Measurements from ENCODE around the gene CAP1.
A peak's percentile ranks its signal among the peaks of the same experiment; 100 is the strongest.
"Not testable (repeated sequence)": the region's sequence is repeated elsewhere in the genome, so short reads cannot be mapped to it uniquely, and the experiment has no call there.

CAP1 gene

GRCh38 chr1:40058453-40059337 is 18.2 kb downstream of the CAP1 start:
- DNase-seq (ENCODE audit: low spot score), result no peak

- peak; percentile 55 for DNase-seq (ENCODE audit: low spot score)
These were observed 18.9 kb downstream of the CAP1 start for GRCh38 chr1:40059338-40059959.

GRCh38 chr1:40059960-40060750 is 19.6 kb downstream of the CAP1 start:
- DNase-seq (ENCODE audit: low spot score), result no peak

- no peak for DNase-seq (ENCODE audit: low spot score)
These were observed 24.4 kb downstream of the CAP1 start for GRCh38 chr1:40064797-40065499.

GRCh38 chr1:40067023-40067422 is 26.5 kb downstream of the CAP1 start:
- no peak for DNase-seq (ENCODE audit: low spot score)

GRCh38 chr1:40067851-40068250 is 27.3 kb downstream of the CAP1 start:
- no peak for DNase-seq (ENCODE audit: low spot score)

GRCh38 chr1:40072142-40072541 is 31.6 kb downstream of the CAP1 start:
- no peak for DNase-seq (ENCODE audit: low spot score)

GRCh38 chr1:40073062-40073461 is 32.5 kb downstream of the CAP1 start:
- no peak for DNase-seq (ENCODE audit: low spot score)

GRCh38 chr1:40075266-40075665 is 34.7 kb downstream of the CAP1 start:
- no peak for DNase-seq (ENCODE audit: low spot score)

GRCh38 chr1:40076895-40077312 is 36.4 kb downstream of the CAP1 start:
- no peak for DNase-seq (ENCODE audit: low spot score)

GRCh38 chr1:40078512-40079333 is 38.2 kb downstream of the CAP1 start:
- peak; percentile 51 for DNase-seq (ENCODE audit: low spot score)

GRCh38 chr1:40079774-40080400 is 39.4 kb downstream of the CAP1 start:
- DNase-seq (ENCODE audit: low spot score), result no peak

- no peak for DNase-seq (ENCODE audit: low spot score)
These were observed 41.3 kb downstream of the CAP1 start for GRCh38 chr1:40081871-40082270.

GRCh38 chr1:40084750-40085149 is 44.2 kb downstream of the CAP1 start:
- not testable (repeated sequence) for DNase-seq (ENCODE audit: low spot score)

GRCh38 chr1:40090652-40091355 is 50.3 kb downstream of the CAP1 start:
- no peak for DNase-seq (ENCODE audit: low spot score)

GRCh38 chr1:40092241-40092640 is 51.7 kb downstream of the CAP1 start:
- no peak for DNase-seq (ENCODE audit: low spot score)

GRCh38 chr1:40092706-40093639 is 52.4 kb downstream of the CAP1 start:
- DNase-seq (ENCODE audit: low spot score), result no peak

- DNase-seq (ENCODE audit: low spot score), result no peak
These were observed 54.1 kb downstream of the CAP1 start for GRCh38 chr1:40094466-40095110.
